ENCODE data around the gene SUGCT.

DNA sequence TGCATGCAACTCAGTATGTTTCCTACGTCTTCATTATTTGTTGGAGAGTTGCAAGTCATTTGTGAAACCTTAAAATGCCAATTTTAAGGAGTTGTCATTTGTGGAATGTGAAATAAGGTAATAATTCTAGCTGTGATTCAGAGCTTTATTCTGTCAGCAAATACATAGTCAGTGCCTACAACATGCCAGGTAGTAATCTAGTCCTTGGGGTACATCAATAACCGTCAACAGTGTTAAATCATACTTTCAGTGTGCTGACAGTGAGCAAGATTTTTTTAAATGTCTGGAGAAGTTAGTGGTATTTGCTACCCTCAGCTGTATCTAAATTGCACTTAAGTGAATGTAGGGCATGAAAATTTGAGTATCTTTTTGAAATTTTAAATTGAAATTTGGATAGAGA, 37.1 kb upstream of the SUGCT start:
- TF ChIP-seq CTCF (IDR thresholded peaks at IDR 0.05), result no peak
- no peak for TF ChIP-seq POLR2A (IDR thresholded peaks at IDR 0.05)
